Colonic mucosa (tissue), 4 donors: ENCODE results near the gene ABCC8. TPM values are rescaled to one million over a fixed set of nuclear protein-coding genes. Genes with fewer than 3 reads are reported as not detected.

Experiments
- DNase-seq: peaks from one replicate; pipeline ENCODE4 v3.0.0-alpha.2; 2020
- H3K27ac ChIP-seq: fragments of 200-600 bp; one replicate; pipeline ENCODE4 v1.8.0; 2021
- H3K27me3 ChIP-seq: fragments of 200-600 bp; one replicate; pipeline ENCODE4 v1.8.0; 2021
- H3K36me3 ChIP-seq: fragments of 200-600 bp; one replicate; pipeline ENCODE4 v1.8.0; 2021
- H3K4me1 ChIP-seq: fragments of 200-600 bp; one replicate; pipeline ENCODE4 v1.8.0; 2021; ENCODE audit warnings: mild to moderate bottlenecking
- H3K4me3 ChIP-seq: fragments of 200-600 bp; one replicate; pipeline ENCODE4 v1.8.0; 2021
- H3K9ac ChIP-seq, 2 donors: one replicate each; pipeline ENCODE4 v1.7.0; 2013; ENCODE audit warnings: control low read depth in 2 of 2, low read depth in 2 of 2, low read length in 2 of 2
- H3K9me3 ChIP-seq: fragments of 200-600 bp; one replicate; pipeline ENCODE4 v1.8.0; 2021
- intact Hi-C: fragments of 100-400 bp; cut with DNase I; formaldehyde crosslinking; loops from one replicate; pipeline ENCODE4 v1.14.1; 2022
- total RNA-seq, 2 donors: library from RNA; stranded (reverse); fragmentation: NEBNext Ultra II Directional in 1 of 2; extraction: Animal tissue kit (Norgen Biotek cat#: 25700) in 1 of 2; gene quantifications; one replicate each; pipeline ENCODE4 v1.2.1, GENCODE V29; 2021
- TF ChIP-seq, protein P1 (sequence below): fragments of 200-600 bp; IDR thresholded peaks from one replicate; pipeline ENCODE4 v1.8.0; 2022; ENCODE audit warnings: antibody characterized with exemption, mild to moderate bottlenecking
- donor health status: healthy.
- donor health status: DM: no; HTN: no; CAD: no.
- donor health status: DM: no; HTN: no; CAD: no.

Gene ABCC8
- total RNA-seq, 2 donors from 2014 or later: 2.1 to 4.7 TPM

DNA sequence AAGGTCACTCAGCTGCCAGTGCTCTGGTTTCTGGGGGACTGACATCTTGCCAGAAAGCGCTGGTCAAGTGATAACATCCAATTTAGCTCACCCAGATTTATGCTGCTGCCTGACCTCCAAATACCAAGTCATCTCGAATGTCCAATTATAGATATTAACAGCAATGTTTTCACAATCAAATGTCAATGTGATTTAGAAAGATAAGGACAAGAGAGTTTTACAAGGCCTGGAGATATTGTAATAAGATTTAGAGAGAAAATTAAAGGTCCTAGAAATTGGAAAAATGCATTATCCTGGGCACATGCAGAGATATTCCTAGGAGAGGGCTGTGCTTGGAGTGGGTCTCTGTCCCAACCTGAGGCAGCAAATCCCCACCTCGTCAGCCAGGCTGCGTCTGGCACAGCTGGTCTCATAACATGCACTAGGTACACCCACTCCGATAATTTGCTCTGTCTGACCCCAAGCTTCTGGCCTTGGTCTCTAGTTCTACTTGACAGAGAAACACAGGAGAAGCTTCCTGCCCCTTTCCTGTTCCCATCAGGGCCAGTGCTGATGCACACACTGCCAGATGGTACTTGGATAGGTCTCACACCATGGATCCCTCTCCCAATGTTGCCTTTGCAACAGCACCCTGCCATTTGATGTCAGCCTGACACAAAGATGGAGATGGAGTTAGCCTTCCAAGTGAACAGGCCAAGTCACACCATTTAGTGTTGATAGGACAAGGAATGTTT is 39.0 kb upstream of the ABCC8 start:
- no peak overlapping the region for H3K27ac ChIP-seq
- H3K4me1 ChIP-seq: no peaks in the 10 kb centered on the region
- no peak overlapping the region for H3K9ac ChIP-seq
- no peak for DNase-seq
- no peaks in the 10 kb centered on the region for H3K27me3 ChIP-seq
- no peaks in the 10 kb centered on the region for H3K9me3 ChIP-seq
- H3K4me3 ChIP-seq: no peak overlapping the region
- no peaks in the 10 kb centered on the region for H3K36me3 ChIP-seq
- intact Hi-C loops: no loop called here
- TF ChIP-seq, protein P1, sequence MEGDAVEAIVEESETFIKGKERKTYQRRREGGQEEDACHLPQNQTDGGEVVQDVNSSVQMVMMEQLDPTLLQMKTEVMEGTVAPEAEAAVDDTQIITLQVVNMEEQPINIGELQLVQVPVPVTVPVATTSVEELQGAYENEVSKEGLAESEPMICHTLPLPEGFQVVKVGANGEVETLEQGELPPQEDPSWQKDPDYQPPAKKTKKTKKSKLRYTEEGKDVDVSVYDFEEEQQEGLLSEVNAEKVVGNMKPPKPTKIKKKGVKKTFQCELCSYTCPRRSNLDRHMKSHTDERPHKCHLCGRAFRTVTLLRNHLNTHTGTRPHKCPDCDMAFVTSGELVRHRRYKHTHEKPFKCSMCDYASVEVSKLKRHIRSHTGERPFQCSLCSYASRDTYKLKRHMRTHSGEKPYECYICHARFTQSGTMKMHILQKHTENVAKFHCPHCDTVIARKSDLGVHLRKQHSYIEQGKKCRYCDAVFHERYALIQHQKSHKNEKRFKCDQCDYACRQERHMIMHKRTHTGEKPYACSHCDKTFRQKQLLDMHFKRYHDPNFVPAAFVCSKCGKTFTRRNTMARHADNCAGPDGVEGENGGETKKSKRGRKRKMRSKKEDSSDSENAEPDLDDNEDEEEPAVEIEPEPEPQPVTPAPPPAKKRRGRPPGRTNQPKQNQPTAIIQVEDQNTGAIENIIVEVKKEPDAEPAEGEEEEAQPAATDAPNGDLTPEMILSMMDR: no peak

DNA sequence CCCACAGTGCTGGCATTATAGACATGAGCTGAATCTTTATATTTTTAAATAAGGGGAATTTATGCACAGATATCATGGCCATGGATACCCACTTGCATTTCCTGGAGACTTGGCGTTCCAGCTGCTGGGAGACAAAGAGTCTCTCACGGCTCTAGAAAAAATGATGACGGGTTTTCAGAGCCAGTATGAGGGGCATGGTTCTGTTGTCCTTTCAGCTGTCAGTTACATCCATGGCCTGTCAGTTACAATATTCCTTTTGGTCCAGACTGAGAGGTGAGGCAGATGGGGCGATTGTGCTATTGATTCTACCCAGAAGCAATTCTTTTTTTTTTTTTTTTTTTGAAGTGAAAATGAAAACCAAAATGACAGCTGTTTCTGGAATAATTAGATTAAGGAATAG is 37.8 kb upstream of the ABCC8 start:
- TF ChIP-seq, protein P1: no peak
- Histone ChIP-seq H3K4me3 (no peak overlapping the region), H3K27me3 (no peaks in the 10 kb centered on the region), H3K27ac (no peak overlapping the region), H3K4me1 (no peaks in the 10 kb centered on the region), H3K9me3 (no peaks in the 10 kb centered on the region), H3K9ac (no peak overlapping the region), H3K36me3 (no peaks in the 10 kb centered on the region)
- intact Hi-C loops: no loop called here
- DNase-seq: no peak

DNA sequence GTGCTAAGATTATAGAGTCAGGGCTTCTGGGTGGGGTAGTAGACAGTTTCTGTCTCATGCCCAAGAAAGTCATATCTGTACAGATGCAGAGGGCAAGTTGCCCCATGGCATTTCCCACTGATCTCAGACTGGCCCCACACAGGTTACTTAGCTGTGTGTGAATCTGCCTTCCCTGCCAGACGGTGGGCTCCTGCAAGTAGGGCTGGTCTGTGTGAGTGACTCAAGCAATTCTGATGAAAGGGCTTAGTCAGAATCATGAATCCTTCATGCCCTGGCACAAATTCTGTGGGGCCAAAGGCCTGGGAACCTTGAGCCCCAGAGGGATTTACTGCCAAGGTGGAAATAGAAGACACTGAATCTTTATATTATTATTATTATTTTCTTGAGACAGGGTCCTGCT is 37.2 kb upstream of the ABCC8 start:
- H3K4me1 ChIP-seq: no peaks in the 10 kb centered on the region
- TF ChIP-seq, protein P1: no peak
- DNase-seq: no peak
- intact Hi-C loops: no loop called here
- H3K9ac ChIP-seq: no peak overlapping the region
- H3K27me3 ChIP-seq: no peaks in the 10 kb centered on the region
- H3K36me3 ChIP-seq: no peaks in the 10 kb centered on the region
- no peaks in the 10 kb centered on the region for H3K9me3 ChIP-seq
- H3K27ac ChIP-seq: no peak overlapping the region
- no peak overlapping the region for H3K4me3 ChIP-seq

DNA sequence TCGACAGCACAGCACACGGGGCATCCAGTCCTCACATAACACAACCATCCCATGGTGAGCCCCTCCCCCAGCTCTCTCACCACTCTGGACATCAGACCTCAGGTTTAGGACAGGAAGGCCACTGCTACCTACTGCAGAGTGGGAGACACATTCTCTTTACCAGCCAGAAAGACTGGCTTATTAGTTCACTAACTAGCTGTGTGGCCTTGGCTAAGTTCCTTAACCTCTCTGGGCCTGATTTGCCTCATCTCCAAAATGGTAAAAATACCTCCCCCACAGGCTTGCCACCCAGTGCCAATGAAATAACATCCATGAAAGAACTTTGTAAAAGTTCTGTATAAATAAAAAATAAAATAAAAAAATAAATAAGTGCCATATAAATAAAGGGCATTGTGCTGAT is 35.5 kb upstream of the ABCC8 start:
- Histone ChIP-seq H3K9ac (no peak overlapping the region), H3K4me3 (no peak overlapping the region), H3K36me3 (no peaks in the 10 kb centered on the region), H3K27ac (no peak overlapping the region), H3K9me3 (no peaks in the 10 kb centered on the region), H3K4me1 (no peaks in the 10 kb centered on the region), H3K27me3 (no peaks in the 10 kb centered on the region)
- no peak for DNase-seq
- TF ChIP-seq, protein P1: no peak
- intact Hi-C loops: no loop called here

DNA sequence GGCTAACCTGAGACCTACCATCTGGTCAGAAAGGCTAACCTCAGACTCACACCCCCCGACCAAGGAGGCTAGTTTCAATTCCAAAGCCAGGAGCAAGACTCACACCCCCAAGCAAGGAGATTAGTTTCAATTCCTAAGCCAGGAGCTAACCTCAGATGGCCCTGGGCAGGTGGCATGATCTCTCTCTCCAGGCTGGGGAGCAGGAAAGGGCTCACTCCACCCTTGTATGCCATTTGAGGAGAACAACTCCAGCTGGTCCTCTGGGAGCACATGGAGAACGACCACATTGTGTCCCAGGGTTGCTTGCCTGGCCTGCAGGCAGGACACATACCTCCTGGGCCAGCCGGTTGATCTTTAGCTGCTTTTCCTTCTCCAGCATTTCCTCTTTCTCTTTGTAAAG is 34.9 kb upstream of the ABCC8 start:
- no peak for DNase-seq

More for the DNA sequence above, 34.9 kb upstream of the ABCC8 start:
- Histone ChIP-seq H3K27ac (no peak overlapping the region), H3K4me3 (no peak overlapping the region), H3K36me3 (no peaks in the 10 kb centered on the region), H3K27me3 (no peaks in the 10 kb centered on the region), H3K9ac (no peak overlapping the region), H3K4me1 (no peaks in the 10 kb centered on the region), H3K9me3 (no peaks in the 10 kb centered on the region)
- TF ChIP-seq, protein P1: no peak
- intact Hi-C loops: no loop called here
